Thoracic aorta (tissue), 2 donors: ENCODE measurements around the gene ZFP69. TPM values are rescaled to one million over a fixed set of nuclear protein-coding genes. Genes with fewer than 3 reads are reported as not detected.

ENCODE experiments used
- ATAC-seq: fragments of 150-250 bp; one replicate; pipeline ENCODE4 v1.8.0; 2017; ENCODE audit warnings: low read depth; ENCODE audit not compliant: insufficient number of reproducible peaks, low FRiP score
- DNase-seq: peaks from one replicate; pipeline ENCODE4 v3.0.0-alpha.2; 2020; ENCODE audit warnings: low spot score
- H3K27ac ChIP-seq, 2 donors: fragments of 200-600 bp; sonication (generic); 1 replicate in 1 of 2; 2 replicates in 1 of 2; pipeline ENCODE4 v1.5.1; 2016; ENCODE audit warnings: mild to moderate bottlenecking in 2 of 2, moderate library complexity in 2 of 2
- H3K27me3 ChIP-seq: fragments of 200-600 bp; sonication (generic); replicated peaks from 2 replicates; pipeline ENCODE4 v1.6.0; 2016; ENCODE audit warnings: mild to moderate bottlenecking; ENCODE audit not compliant: insufficient read depth
- H3K36me3 ChIP-seq: fragments of 200-600 bp; sonication (generic); one replicate; pipeline ENCODE4 v1.5.1; 2016
- H3K4me1 ChIP-seq, 2 donors: fragments of 200-600 bp; sonication (generic); 1 replicate in 1 of 2; 2 replicates in 1 of 2; pipeline versions ENCODE4 v1.5.1 to v1.6.0; 2016; ENCODE audit warnings: low read depth in 2 of 2, mild to moderate bottlenecking in 1 of 2; ENCODE audit not compliant: control insufficient read depth in 1 of 2
- H3K4me3 ChIP-seq: fragments of 200-600 bp; sonication (generic); 2 replicates; pipeline ENCODE4 v1.5.1; 2016; ENCODE audit warnings: mild to moderate bottlenecking
- H3K9me3 ChIP-seq: fragments of 200-600 bp; sonication (generic); 2 replicates; pipeline ENCODE4 v1.5.1; 2016
- CTCF ChIP-seq: fragments of 200-600 bp; sonication (generic); IDR thresholded peaks from one replicate; pipeline ENCODE4 v1.5.1; 2019; ENCODE audit warnings: antibody characterized with exemption
- total RNA-seq, 2 donors: library from RNA; depleted of rRNA; stranded (reverse); fragments of >200 nt; gene quantifications; one replicate each; pipeline versions ENCODE4 v1.1.0 to v1.2.3, GENCODE V29; 2016

Gene ZFP69
- 1 to 10 TPM; 3.2 to 5.1 TPM for total RNA-seq

- Histone ChIP-seq H3K4me1 (peaks cover 0 to 13% of the 10 kb centered on the region in 2 donors), H3K9me3 (peaks cover 6% of the 10 kb centered on the region), H3K36me3 (peaks cover 4% of the 10 kb centered on the region), H3K27ac (peak within 1 kb of the TSS; percentile 53 to 61), H3K4me3 (peak within 1 kb of the TSS; percentile 82), H3K27me3 (no peaks in the 10 kb centered on the region)
- DNase-seq, result peak; percentile 14
- no peak for TF ChIP-seq CTCF
- no peak for ATAC-seq
These were observed at the start of gene ZFP69 for GRCh38 chr1:40476924-40477677. Gene ZFP69, plus strand, starts transcription at chr1:40477290. Its CDS starts 2,072 bp downstream, at chr1:40479362.

GRCh38 chr1:40431385-40431784 is 45.7 kb upstream of the ZFP69 start:
- no peaks in the 10 kb centered on the region for H3K4me1 ChIP-seq
- DNase-seq (no peak), ATAC-seq (no peak)
- no peaks in the 10 kb centered on the region for H3K9me3 ChIP-seq
- H3K36me3 ChIP-seq, result no peaks in the 10 kb centered on the region
- H3K4me3 ChIP-seq, result no peak overlapping the region
- no peak overlapping the region for H3K27ac ChIP-seq
- TF ChIP-seq CTCF, result no peak
- no peaks in the 10 kb centered on the region for H3K27me3 ChIP-seq

GRCh38 chr1:40432644-40433390 is 44.3 kb upstream of the ZFP69 start:
- no peaks in the 10 kb centered on the region for H3K9me3 ChIP-seq
- H3K27ac ChIP-seq, result no peak overlapping the region
- H3K4me1 ChIP-seq, result no peaks in the 10 kb centered on the region
- no peak for DNase-seq
- no peak overlapping the region for H3K4me3 ChIP-seq
- no peaks in the 10 kb centered on the region for H3K36me3 ChIP-seq
- no peak for TF ChIP-seq CTCF
- no peaks in the 10 kb centered on the region for H3K27me3 ChIP-seq
- ATAC-seq, result no peak

GRCh38 chr1:40435471-40435870 is 41.6 kb upstream of the ZFP69 start:
- Histone ChIP-seq H3K4me3 (no peak overlapping the region), H3K9me3 (no peaks in the 10 kb centered on the region), H3K27ac (no peak overlapping the region), H3K4me1 (no peaks in the 10 kb centered on the region), H3K36me3 (no peaks in the 10 kb centered on the region), H3K27me3 (no peaks in the 10 kb centered on the region)
- no peak for DNase-seq
- ATAC-seq, result no peak
- no peak for TF ChIP-seq CTCF

GRCh38 chr1:40435876-40436275 is 41.2 kb upstream of the ZFP69 start:
- Histone ChIP-seq H3K27ac (no peak overlapping the region), H3K4me1 (no peaks in the 10 kb centered on the region), H3K27me3 (no peaks in the 10 kb centered on the region), H3K4me3 (no peak overlapping the region), H3K36me3 (no peaks in the 10 kb centered on the region), H3K9me3 (no peaks in the 10 kb centered on the region)
- no peak for DNase-seq
- no peak for ATAC-seq
- TF ChIP-seq CTCF, result no peak
